Activated CD4-positive, alpha-beta T cell treated with anti-CD3 and anti-CD28 coated beads for 4 hours (primary cell): ENCODE data around the gene GPX1.

Experiments
- DNase-seq, 2 donors: peaks; one replicate each; pipeline ENCODE4 v3.0.0-alpha.2; 2020

Gene GPX1

GRCh38 chr3:49310677-49311076 lies 47.5 kb downstream of the GPX1 start:
- no peak for DNase-seq
